ENCODE results near the gene SNCAIP.
A peak's percentile ranks its signal among the peaks of the same experiment; 100 is the strongest.

SNCAIP gene

GRCh38 chr5:122500245-122501088, 188.4 kb downstream of the SNCAIP start:
- no peak overlapping the region for H3K4me2 ChIP-seq (ENCODE audit: low read length)
- H3K27ac ChIP-seq (ENCODE audit: low read depth, low read length, poor library complexity, severe bottlenecking), result no peak overlapping the region
- no peaks in the 10 kb centered on the region for H3K9me3 ChIP-seq (ENCODE audit: low read length)
- no peaks in the 10 kb centered on the region for H3K9me2 ChIP-seq (ENCODE audit: low read depth, low read length)
- no peaks in the 10 kb centered on the region for H3K36me3 ChIP-seq (ENCODE audit: insufficient read depth, low read length)
- H3F3A ChIP-seq (ENCODE audit: insufficient read depth, low read length), result no peaks in the 10 kb centered on the region
- H2AFZ ChIP-seq (ENCODE audit: low read length), result no peak overlapping the region
- H3K9ac ChIP-seq (ENCODE audit: low read length), result no peak overlapping the region
- TF ChIP-seq CTCF (IDR thresholded peaks at IDR 0.05; ENCODE audit: low read length) (peak; percentile 56; the same call in 1 of the 2 replicates), EZH2 (IDR thresholded peaks at IDR 0.05; ENCODE audit: borderline replicate concordance, low read length) (no peak)
- no peaks in the 10 kb centered on the region for H3K4me1 ChIP-seq (ENCODE audit: insufficient read depth, low read length, severe bottlenecking)
- H4K20me1 ChIP-seq (ENCODE audit: insufficient read depth, low read length), result no peaks in the 10 kb centered on the region
- H3K27me3 ChIP-seq (ENCODE audit: insufficient read depth, low read length), result no peaks in the 10 kb centered on the region
- H3K79me2 ChIP-seq (ENCODE audit: insufficient read depth, low read length), result no peaks in the 10 kb centered on the region
- H3K4me3 ChIP-seq (ENCODE audit: low read depth, low read length, poor library complexity, severe bottlenecking), result no peak overlapping the region

DNA sequence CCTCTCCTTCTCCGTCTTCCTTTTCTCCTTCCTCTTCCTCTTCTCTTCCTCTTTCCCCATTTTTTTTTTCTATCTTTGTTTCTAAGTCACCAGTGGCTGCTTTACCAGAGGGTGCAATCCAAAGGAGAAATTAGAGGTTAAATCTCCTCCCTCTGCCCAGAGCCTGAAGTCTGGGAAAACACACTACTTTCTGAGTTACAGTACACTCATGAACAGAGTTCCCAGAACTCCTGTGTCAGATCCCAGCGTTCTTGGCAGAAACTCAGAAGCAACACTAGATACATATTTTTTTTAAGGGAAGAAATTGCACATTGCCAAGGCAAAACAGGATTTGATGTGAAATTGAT, 189.0 kb downstream of the SNCAIP start:
- TF ChIP-seq EZH2 (IDR thresholded peaks at IDR 0.05; ENCODE audit: borderline replicate concordance, low read length) (no peak), CTCF (IDR thresholded peaks at IDR 0.05; ENCODE audit: low read length) (no peak)
- Histone ChIP-seq H3K4me3 (ENCODE audit: low read depth, low read length, poor library complexity, severe bottlenecking) (no peak overlapping the region), H3K79me2 (ENCODE audit: insufficient read depth, low read length) (no peaks in the 10 kb centered on the region), H3K9me3 (ENCODE audit: low read length) (no peaks in the 10 kb centered on the region), H3K4me2 (ENCODE audit: low read length) (no peak overlapping the region), H3K4me1 (ENCODE audit: insufficient read depth, low read length, severe bottlenecking) (no peaks in the 10 kb centered on the region), H2AFZ (ENCODE audit: low read length) (no peak overlapping the region), H3K9me2 (ENCODE audit: low read depth, low read length) (no peaks in the 10 kb centered on the region), H3K27ac (ENCODE audit: low read depth, low read length, poor library complexity, severe bottlenecking) (no peak overlapping the region), H3K9ac (ENCODE audit: low read length) (no peak overlapping the region), H3K36me3 (ENCODE audit: insufficient read depth, low read length) (no peaks in the 10 kb centered on the region), H3K27me3 (ENCODE audit: insufficient read depth, low read length) (no peaks in the 10 kb centered on the region), H3F3A (ENCODE audit: insufficient read depth, low read length) (no peaks in the 10 kb centered on the region), H4K20me1 (ENCODE audit: insufficient read depth, low read length) (no peaks in the 10 kb centered on the region)

DNA sequence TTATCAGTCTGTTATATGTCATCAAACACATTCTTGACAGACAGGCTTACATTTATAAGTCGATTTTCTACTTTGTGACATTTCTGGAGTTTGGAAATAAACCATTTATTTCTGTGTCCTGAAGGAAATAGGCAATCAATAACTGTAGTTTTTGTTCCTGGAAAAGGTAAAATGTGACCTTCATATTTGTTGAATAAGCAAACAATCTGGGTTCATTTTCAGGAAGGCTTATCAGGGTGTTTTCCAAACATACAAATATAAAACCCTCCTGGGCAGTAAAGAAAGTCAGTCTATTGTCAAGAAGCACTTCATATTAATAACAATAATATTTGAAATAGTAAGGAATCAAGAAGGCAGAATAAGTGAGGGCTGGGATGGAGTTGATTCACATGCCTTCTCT, 195.0 kb downstream of the SNCAIP start:
- Histone ChIP-seq H3K4me1 (ENCODE audit: insufficient read depth, low read length, severe bottlenecking) (no peaks in the 10 kb centered on the region), H3K4me3 (ENCODE audit: low read depth, low read length, poor library complexity, severe bottlenecking) (no peak overlapping the region), H3K9me2 (ENCODE audit: low read depth, low read length) (no peaks in the 10 kb centered on the region), H3K9ac (ENCODE audit: low read length) (no peak overlapping the region), H3F3A (ENCODE audit: insufficient read depth, low read length) (no peaks in the 10 kb centered on the region), H2AFZ (ENCODE audit: low read length) (no peak overlapping the region), H3K27ac (ENCODE audit: low read depth, low read length, poor library complexity, severe bottlenecking) (no peak overlapping the region), H4K20me1 (ENCODE audit: insufficient read depth, low read length) (no peaks in the 10 kb centered on the region), H3K9me3 (ENCODE audit: low read length) (no peaks in the 10 kb centered on the region), H3K36me3 (ENCODE audit: insufficient read depth, low read length) (no peaks in the 10 kb centered on the region), H3K27me3 (ENCODE audit: insufficient read depth, low read length) (no peaks in the 10 kb centered on the region), H3K4me2 (ENCODE audit: low read length) (no peak overlapping the region), H3K79me2 (ENCODE audit: insufficient read depth, low read length) (no peaks in the 10 kb centered on the region)
- no peak for TF ChIP-seq CTCF (IDR thresholded peaks at IDR 0.05; ENCODE audit: low read length)
- no peak for TF ChIP-seq EZH2 (IDR thresholded peaks at IDR 0.05; ENCODE audit: borderline replicate concordance, low read length)

Data from OCI-LY1 (cell line).